ENCODE data around the gene PFAS.

Gene PFAS

GRCh38 chr17:8220783-8221662, 28.1 kb upstream of the PFAS start:
- Histone ChIP-seq H3K9me2 (replicated peaks; ENCODE audit: insufficient read depth, low read length) (no peaks in the 10 kb centered on the region), H3K9ac (ENCODE audit: low read length) (peak overlapping the region; percentile 77), H3K9me3 (ENCODE audit: insufficient read depth, low read length) (no peaks in the 10 kb centered on the region), H3K79me2 (ENCODE audit: insufficient read depth, low read length) (no peaks in the 10 kb centered on the region), H3K4me2 (ENCODE audit: low read depth, low read length, poor library complexity, severe bottlenecking) (peak overlapping the region; percentile 77), H4K20me1 (ENCODE audit: low read depth, low read length) (no peaks in the 10 kb centered on the region), H3K4me3 (ENCODE audit: insufficient read depth, low read length, poor library complexity, severe bottlenecking) (peak overlapping the region; percentile 84), H3K27ac (ENCODE audit: low read depth, low read length) (peak overlapping the region; percentile 85), H3K36me3 (ENCODE audit: low read length) (no peaks in the 10 kb centered on the region), H3F3A (ENCODE audit: insufficient read depth) (peaks cover 30% of the 10 kb centered on the region), H2AFZ (ENCODE audit: low read depth, low read length, severe bottlenecking) (peak overlapping the region; percentile 95), H3K27me3 (ENCODE audit: low read length) (no peaks in the 10 kb centered on the region)
- TF ChIP-seq CTCF (IDR thresholded peaks at IDR 0.05; ENCODE audit: insufficient read depth, low read length, poor library complexity, severe bottlenecking) = no peak

- Histone ChIP-seq H3K4me3 (ENCODE audit: insufficient read depth, low read length, poor library complexity, severe bottlenecking) (peak overlapping the region; percentile 84), H3K79me2 (ENCODE audit: insufficient read depth, low read length) (no peaks in the 10 kb centered on the region), H3K9ac (ENCODE audit: low read length) (peak overlapping the region; percentile 77), H3K9me3 (ENCODE audit: insufficient read depth, low read length) (no peaks in the 10 kb centered on the region), H3K4me2 (ENCODE audit: low read depth, low read length, poor library complexity, severe bottlenecking) (peak overlapping the region; percentile 77), H3K27me3 (ENCODE audit: low read length) (no peaks in the 10 kb centered on the region), H3K27ac (ENCODE audit: low read depth, low read length) (peak overlapping the region; percentile 85), H3K9me2 (replicated peaks; ENCODE audit: insufficient read depth, low read length) (no peaks in the 10 kb centered on the region), H4K20me1 (ENCODE audit: low read depth, low read length) (no peaks in the 10 kb centered on the region), H2AFZ (ENCODE audit: low read depth, low read length, severe bottlenecking) (peak overlapping the region; percentile 95), H3F3A (ENCODE audit: insufficient read depth) (peaks cover 30% of the 10 kb centered on the region), H3K36me3 (ENCODE audit: low read length) (no peaks in the 10 kb centered on the region)
- no peak for TF ChIP-seq EZH2phosphoT487 (conservative IDR thresholded peaks at IDR 0.05; ENCODE audit: low read length)
- no peak for TF ChIP-seq CTCF (IDR thresholded peaks at IDR 0.05; ENCODE audit: insufficient read depth, low read length, poor library complexity, severe bottlenecking)
These were observed 27.3 kb upstream of the PFAS start for GRCh38 chr17:8221663-8222379.

GRCh38 chr17:8222380-8222629, 26.8 kb upstream of the PFAS start:
- Histone ChIP-seq H3K4me3 (ENCODE audit: insufficient read depth, low read length, poor library complexity, severe bottlenecking) (peak overlapping the region; percentile 84), H3K9me3 (ENCODE audit: insufficient read depth, low read length) (no peaks in the 10 kb centered on the region), H3K79me2 (ENCODE audit: insufficient read depth, low read length) (no peaks in the 10 kb centered on the region), H3K4me2 (ENCODE audit: low read depth, low read length, poor library complexity, severe bottlenecking) (peak overlapping the region; percentile 77), H3K27ac (ENCODE audit: low read depth, low read length) (peak overlapping the region; percentile 85), H4K20me1 (ENCODE audit: low read depth, low read length) (no peaks in the 10 kb centered on the region), H3K9ac (ENCODE audit: low read length) (peak overlapping the region; percentile 77), H3K9me2 (replicated peaks; ENCODE audit: insufficient read depth, low read length) (no peaks in the 10 kb centered on the region), H2AFZ (ENCODE audit: low read depth, low read length, severe bottlenecking) (peak overlapping the region; percentile 20), H3K27me3 (ENCODE audit: low read length) (no peaks in the 10 kb centered on the region), H3K36me3 (ENCODE audit: low read length) (no peaks in the 10 kb centered on the region), H3F3A (ENCODE audit: insufficient read depth) (peaks cover 30% of the 10 kb centered on the region)
- TF ChIP-seq CTCF (IDR thresholded peaks at IDR 0.05; ENCODE audit: insufficient read depth, low read length, poor library complexity, severe bottlenecking) (no peak), EZH2phosphoT487 (conservative IDR thresholded peaks at IDR 0.05; ENCODE audit: low read length) (no peak)
